ENCODE data around the gene PCMTD2.

Gene PCMTD2

DNA sequence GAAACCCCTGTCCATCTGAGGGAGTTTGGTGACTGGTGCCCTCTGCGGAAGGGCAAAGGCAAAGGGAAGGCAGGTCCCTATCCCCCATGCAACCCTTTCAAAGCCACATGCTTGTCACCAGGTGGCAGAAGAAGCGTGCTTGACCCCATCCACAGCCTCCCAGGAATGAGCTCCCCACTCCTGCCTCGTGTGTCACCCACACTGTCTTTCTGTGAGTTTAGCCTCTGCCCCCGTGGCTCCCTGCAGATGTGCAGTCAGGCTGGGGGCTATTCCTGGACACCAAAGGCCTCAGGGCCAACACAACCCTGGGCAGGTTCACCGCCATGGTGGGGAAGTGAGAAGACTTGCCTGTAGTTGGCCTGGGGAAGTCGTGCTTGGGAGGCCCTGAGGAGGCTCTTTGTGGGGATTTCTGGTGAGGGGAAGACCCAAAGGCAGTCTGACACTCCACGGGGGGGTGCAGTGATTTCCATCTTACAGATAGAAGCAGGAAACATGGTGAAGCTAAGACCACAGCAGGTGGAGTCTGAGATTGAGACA is 16.6 kb upstream of the PCMTD2 start:
- DNase-seq (ENCODE audit: low read depth in 2 of 2): no peak

DNA sequence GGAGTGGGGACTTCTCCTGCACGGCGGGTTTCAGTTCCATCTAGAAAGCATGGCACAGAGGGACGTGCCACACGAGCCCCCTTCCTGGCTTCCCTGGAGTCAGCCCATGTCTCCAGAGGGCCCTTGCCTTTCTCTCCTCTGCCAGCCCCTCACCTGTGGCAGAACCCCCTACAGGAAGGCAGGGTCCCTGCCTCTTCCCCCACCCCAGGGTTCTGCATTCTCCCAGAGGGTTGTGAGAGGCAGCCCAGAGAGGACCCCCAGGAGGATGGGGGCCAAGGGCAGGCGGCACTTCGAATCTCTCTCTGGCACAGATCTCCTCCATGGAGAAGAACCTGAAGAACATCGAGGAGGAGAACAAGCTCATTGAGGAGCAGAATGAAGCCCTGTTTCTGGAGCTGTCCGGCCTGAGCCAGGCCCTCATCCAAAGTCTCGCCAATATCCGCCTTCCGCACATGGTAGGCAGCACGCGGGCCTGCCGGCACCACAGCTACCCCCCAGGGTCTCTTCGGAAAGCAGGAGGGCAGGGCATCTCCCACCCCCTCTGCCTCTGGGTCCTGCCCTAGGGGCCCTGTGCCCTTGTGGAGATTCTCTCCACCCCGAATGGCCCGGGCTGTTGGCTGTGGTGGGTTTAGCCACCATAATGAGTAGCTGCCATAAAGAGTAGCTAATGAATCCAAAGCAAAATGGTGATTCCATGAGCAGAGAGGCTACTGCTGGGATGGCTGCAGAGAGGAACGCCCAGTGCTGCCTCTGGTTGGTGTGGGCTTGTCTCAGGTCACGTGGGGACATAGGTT is 15.9 kb upstream of the PCMTD2 start:
- no peak for DNase-seq (ENCODE audit: low read depth in 2 of 2)

DNA sequence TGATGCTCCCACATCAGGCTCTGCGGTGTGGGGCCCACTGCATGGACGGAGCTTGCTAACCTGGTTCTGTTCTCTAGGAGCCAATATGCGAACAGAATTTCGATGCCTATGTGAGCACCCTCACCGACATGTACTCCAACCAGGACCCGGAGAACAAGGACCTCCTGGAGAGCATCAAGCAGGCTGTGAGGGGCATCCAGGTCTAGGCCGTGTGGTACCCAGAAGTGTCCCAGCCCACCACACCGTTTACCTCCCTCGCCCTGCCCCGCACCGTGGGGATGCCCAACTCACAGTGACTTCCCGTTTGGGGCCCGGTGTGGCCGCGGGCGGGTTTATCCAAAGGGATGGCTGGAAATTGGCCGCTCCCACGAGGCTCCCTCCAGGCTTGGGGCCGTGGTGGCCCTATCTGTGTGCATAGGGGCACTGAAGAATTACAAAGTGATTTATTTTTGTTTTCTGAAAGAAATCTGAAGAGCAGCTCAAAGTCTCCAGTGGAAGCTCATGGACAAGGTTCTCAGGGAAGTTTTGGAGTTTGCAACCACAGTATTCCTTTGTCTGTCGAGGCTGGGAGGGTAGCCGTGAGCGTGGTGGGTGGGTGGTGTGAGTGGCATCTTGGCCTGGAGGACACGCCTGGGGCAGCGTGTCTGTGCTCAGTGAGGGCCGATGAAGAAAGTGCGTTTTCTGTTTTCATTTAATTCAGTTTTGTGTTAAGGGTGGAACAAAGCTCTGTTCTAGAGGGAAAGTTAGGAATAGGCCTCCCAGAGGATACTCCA is 15.1 kb upstream of the PCMTD2 start:
- no peak for DNase-seq (ENCODE audit: low read depth in 2 of 2)

DNA sequence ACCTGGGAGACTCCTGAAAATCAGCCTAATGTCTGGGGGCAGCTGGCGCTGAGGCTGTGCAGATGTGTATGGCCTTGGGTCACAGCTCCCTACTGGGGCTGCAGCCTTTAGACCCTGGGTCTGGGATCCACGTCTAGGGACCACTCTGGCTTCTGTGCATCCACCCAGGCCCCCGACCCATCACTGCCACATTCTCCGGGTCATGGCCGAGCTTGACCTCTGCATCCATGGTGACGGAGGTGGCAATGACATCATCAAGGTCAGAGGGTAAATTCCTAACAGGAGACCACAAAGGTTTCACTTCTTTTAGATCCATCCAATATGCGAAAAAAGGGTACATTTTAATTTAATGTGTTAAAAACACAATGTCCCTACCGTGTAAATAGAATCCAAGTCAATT is 14.5 kb upstream of the PCMTD2 start:
- DNase-seq (ENCODE audit: low read depth in 2 of 2): no peak

DNA sequence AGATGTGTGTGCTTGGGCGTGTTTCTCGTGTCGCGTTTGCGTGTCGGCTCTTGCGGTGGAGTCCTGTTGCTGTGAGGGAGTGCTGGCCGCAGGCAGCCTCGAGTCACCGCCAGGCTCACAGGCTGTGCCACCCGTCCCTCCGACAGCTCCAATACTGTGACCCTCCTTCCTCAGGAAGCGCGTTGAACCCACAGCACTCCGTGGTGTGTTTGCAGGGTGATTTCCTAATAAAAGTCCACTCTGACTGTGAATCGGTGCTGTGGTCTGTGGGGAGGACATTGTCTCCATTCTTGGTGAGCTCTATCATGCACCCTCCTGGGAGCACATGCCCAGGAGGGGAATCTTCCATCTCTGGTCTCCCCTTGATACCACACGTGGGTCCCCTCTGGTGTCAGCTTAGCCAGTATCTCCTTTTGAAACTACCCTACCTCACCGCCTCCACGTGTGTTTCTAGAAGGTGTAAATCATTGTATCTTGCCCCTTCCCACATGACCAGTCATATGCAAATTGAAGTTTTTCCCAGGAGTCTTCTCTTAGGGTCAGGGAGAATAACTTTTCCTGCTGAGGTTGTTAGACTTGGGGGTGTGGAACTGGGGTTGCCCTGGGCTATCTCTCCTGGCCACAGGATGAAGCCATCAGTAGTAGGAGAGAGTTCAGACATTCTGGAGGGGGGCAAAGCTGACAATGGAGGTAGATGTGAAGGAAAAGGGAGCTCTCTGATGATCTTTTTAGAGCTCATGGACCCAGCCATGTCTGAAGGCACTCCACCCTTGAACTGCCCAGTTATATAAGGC is 13.3 kb upstream of the PCMTD2 start:
- no peak for DNase-seq (ENCODE audit: low read depth in 2 of 2)

DNA sequence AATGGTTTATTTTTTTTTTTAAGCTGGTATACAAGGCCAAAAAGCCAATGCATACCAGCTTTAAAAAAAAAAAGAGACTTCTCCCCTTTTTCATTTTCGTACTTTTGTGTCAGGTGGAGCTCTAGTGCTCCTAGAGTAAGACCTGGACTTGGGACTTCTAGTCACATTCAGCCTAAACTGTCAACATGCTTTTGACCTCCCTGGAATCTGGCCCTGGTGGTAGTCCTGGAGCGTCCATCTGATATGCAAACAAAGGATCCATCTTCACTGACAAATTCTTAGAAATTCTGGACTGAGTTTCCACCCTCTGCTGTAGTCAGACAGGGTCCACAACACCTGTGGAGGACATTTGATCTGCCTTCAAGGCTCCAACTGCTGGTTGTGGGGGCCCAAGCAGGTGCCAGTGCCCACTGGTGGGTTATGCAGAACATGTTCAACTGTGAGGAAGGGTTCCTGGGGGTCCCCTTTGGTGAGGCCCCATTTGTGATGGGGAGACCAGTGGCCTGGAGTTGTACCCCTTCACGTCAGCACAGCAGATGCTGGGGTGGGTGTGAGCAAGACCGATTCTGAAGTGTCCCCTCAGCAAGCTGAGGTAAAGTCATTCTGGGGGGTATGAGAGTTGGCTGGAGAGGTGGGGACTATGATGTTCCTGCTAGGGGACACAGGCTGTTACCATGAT is 12.6 kb upstream of the PCMTD2 start:
- DNase-seq (ENCODE audit: low read depth in 2 of 2): no peak

DNA sequence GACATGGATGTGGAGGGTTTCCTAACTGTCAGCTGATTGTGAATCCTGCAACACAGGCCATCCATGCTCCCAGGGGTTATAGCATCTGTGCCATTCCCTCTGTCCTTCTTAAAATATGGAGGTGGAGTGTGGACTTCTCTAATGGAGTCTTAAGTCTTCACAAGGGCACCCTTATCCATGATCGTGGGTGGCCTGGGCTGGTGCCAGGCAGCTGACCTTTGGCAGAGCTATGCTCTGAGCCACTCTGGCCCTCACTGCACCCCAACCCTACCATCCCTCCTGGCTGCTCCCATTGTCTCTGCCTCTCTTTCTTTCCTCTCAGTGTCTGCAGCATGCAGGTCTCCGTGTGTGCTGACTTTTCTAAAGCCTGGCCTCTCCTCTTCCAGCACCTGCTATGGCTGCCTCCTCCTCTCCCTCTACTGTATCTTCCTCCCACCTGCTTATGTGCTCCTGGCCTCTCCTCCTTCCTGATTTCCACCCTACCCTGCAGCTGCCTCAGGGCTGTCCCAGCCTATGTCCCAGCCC is 11.2 kb upstream of the PCMTD2 start:
- DNase-seq (ENCODE audit: low read depth in 2 of 2): no peak

DNA sequence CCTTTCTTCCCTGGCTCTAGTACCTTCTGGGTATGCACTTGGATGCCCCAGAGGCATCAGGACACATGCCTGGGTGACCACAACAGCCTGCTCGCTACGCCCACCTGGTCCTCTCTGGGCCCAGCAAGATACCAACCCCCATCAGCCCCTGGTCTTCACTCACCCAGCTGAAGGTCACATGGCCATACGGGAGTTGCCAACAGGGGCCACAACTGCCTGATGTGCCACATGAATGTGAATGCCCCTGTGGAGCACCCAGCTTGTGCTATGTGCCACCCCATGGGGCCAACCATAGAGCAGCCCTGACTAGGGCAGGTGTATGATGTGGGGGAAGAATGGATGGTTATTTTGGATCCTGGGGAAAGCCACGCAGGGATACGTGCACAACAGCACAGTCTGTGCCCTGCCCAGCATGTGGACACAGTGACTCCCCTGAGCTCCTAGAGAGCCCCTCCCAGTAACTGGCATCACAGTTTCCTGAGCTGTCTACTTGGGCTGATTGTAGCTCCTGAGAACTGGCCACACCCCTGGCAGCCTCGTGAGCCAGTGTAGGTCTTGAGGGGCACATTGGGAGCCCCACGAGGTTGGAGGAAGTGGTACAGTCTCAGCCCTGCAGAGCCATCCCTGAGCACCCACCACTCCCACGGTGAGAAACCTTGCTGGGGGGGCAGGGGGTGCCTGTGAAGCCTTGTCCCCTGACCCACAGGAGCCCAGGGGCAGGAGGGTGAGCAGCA is 10.5 kb upstream of the PCMTD2 start:
- DNase-seq (ENCODE audit: low read depth in 2 of 2): no peak

DNA sequence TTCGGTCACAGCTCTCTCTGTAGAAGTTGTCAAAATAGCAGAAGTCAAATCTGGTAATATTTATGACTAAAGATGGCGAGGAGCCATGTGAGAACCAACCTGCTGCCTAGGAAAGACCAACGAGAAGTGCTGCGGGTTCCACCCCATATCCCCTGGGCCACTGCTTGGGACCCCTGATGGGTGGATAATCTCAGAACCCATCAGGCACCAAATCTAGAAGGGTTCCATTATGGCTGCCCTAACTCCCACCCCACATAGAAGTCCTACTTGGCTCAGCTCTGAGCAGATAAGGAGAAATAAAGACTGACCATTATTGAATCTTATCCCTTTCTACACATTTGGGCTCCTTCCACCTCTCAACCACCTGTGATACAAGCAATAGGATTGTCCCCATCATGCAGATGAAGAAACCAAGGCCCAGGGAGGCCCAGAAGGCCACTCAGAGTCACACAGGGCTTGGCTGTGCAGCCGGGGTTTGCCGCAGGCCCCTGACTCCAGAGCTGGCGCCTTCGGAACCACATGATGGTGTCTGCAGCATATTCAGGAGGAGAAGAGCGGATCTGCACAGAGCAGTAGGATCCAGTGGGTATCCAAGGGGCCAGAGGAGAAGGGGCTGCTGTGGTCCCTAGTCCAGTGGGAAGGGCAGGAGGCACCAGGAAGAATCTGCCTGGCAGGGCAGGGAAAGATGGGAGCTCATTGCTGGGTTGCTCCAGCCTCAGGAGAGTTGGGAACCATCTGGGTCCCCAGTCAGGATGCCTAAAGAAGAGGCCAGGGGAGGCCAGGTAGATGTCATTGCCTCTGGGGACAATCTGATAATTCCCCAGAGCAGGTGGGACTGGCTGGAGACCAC is 9.6 kb upstream of the PCMTD2 start:
- DNase-seq (ENCODE audit: low read depth in 2 of 2): no peak

DNA sequence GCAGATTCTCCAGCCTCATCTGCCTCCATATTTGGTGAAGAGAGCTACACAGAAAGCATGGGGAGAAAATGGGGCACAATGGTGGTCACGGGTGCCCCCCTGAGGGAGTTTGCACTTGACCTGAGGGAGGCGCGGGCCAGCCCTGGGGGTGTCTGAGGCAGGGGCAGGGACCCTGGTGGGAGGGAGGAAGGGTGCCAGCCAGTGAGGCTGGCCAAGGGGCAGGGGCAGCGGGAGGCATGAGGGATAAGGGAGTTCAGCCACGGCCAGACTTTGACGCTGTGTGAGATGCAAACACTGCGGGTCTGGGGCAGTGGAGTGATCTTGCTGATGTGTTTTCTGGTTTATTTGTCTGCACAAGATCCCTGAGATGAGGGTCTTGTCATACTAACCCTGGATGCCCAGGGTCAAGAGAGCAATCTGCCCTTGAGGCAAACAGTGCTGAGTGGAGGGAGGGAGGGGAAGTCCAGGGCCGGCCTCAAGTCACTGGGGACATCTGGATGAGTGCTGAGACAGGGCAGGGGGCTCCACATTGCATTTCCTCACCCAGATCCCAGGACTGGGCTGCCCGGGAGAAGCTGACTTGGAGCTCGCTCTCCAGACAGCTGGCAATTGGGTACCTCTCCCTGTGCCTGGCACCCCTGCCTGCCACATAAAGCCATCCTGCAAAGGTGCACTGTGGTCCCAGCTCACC is 8.8 kb upstream of the PCMTD2 start:
- DNase-seq (ENCODE audit: low read depth in 2 of 2): no peak

DNA sequence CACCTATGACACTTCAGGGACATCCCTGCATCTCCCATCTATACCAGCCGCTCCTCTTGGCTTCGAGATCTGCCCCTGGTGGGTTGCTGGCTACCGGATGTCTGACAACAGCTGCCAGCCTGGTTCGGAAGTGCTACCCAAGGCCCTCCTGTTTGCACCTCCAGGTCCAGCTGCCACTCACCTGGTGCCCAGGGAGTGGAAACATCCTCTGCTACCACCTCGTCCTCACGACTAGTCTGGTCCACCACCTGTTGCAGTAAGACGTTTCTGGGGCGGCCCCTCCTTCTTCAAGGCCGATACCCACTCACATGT is 8.3 kb upstream of the PCMTD2 start:
- no peak for DNase-seq (ENCODE audit: low read depth in 2 of 2)

DNA sequence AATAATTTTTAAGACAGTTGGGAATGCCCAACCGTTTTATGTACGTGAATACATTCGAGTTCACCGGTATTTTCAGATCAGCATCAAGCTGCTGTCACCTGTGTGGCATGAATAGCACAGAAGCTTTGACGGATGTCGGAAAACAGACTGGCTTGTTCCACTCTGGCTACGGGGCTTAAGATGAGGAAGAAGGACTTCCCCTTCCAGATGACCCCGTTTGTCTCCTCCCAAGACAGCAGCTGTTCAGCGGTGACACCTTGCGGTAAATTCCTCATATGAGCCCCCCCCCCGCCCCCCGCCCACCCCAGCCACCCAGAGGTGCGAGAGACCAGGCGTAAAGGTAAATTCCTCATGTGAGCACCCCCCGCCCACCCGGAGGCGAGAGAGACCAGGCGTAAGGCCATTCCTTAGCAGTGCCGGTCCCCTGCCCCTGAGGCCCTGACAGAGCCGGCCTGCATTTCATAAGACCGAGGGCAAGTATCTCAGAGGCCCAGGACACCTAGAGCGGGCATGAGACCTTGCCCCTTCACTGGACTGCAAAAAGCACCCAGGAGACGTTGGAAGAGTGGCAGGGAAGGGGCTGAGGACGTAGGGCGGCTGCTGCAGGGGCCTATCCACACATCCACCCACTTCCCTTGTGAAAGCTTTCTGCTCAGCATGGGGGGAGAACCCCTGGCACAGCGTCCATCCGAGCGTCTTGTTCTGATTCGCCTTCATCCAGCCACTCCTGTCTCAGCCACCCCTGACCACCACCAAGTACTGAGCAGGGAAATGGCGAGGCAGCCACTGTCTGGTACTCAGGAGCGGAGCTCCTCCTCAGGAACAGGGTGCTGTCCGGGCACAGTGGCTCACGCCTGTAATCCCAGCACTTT is 7.3 kb upstream of the PCMTD2 start:
- no peak for DNase-seq (ENCODE audit: low read depth in 2 of 2)

DNA sequence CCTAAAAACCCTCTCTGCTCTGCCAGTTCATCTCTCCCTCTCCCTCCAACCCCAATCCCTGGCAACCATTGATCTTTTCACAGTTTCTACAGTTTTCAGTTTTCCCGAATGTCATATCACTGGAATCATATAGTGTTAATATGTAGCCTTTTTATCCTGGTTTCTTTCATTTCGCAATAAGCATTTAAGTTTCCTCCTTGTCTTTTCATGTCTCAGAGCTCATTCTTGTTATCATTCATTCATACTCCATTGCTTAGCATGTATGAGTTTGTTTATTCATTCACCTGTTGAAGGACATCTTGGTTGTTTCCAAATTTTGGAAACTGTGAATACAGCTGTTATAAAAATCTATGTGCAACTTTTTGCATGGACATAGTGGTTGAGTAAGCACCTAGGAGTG is 5.5 kb upstream of the PCMTD2 start:
- no peak for DNase-seq (ENCODE audit: low read depth in 2 of 2)

DNA sequence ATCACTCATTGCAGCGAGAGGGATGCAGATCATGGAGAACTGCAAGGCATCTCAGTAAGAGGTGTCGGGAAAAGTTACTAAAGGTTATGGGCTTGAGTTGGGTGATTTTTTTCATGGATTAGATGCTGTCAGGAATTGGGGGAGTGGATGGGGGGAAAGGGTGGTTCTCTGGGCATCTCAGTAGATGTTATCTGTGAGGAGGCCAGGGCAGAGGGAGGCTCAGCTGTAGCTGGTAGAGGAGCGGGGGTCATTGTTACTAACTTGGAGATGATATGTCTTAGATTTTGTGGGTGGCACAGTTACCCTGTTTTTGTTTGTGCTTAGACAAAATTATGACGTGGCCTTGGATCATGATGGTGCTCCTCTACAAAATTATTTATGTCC is 2.6 kb upstream of the PCMTD2 start:
- no peak for DNase-seq (ENCODE audit: low read depth in 2 of 2)

DNA sequence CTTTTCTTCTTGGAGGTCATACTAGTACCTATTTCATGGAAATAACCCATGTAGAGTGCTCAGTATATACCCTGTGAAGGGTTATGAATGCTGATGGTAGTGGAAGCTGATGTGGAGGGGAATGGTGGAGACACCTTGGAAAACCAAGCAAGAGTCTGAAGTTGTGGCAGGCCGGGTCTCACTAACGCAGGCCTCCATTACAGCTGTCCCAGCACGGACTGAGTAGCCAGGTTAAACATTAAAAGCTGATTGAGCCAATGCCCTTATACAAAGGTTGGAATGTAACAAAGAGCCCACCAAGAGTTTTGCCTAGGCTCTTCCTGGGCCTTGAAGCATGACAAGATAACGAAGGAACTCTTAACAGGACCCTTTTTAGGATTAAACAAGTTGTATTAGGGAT is 2.1 kb upstream of the PCMTD2 start:
- no peak for DNase-seq (ENCODE audit: low read depth in 2 of 2)

DNA sequence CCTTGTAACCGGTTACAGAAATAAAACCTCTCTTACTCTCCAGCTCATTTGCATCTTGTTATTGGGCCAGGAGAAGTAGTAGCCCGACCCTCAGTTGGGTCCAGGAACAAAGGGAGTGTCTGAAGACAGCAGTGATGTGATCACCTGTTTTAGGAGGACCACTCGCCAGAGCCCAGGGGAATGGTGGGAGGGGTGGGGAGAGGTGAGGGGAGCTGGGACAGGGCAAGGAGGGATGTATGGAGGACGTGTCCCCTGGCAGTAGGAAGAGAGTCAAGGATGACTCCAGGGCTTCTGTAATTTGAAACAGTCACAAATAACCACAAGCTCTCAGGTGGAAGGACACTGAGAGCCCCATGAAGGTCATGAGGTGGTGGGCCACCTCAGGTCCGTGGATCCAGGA is 1.4 kb upstream of the PCMTD2 start:
- DNase-seq (ENCODE audit: low read depth in 2 of 2): no peak

DNA sequence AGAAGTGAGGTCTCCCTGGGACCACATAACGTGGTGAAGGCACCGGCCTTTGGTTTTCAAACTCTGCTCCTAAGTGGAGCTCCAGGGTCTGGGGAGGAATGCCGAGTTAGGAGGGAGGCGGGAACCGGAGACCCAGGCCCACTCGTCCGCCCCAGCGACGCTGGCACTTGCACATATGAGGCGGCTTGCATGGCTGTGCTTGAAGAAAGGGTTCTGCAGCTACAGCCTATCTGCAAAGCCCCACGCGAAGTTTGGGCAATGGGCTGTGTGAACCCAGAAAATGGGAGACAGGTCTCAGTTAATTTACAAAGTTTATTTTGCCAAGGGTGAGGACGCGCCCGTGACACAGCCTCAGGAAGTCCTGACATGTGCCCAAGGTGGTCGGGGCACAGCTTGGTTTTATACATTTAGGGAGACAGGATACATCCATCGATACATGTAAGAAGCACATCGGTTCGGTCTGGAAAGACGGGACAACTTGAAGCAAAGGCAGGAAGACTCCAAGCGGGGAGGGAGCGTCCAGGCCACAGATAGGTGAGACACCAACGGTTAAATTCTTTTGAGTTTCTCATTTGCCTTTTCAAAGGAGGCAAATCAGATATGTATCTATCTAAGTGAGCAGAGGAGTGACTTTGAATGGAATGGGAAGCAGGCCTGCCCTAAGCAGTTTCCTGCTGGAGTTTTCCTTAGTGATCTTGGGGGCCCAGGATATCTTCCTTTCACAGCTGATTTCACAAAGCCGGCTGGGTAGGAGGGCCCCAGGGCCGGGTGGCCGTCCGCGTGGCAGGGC is 782 bp upstream of the PCMTD2 start:
- no peak for DNase-seq (ENCODE audit: low read depth in 2 of 2)
